ENCODE data around the gene NDOR1. TPM values are rescaled to one million over a fixed set of nuclear protein-coding genes. Genes with fewer than 3 reads are reported as not detected.
"Not testable (repeated sequence)": the region's sequence is repeated elsewhere in the genome, so short reads cannot be mapped to it uniquely, and the experiment has no call there.

NDOR1 gene
- total RNA-seq, 1 donor from 2014 or later, result 2.8 TPM

DNA sequence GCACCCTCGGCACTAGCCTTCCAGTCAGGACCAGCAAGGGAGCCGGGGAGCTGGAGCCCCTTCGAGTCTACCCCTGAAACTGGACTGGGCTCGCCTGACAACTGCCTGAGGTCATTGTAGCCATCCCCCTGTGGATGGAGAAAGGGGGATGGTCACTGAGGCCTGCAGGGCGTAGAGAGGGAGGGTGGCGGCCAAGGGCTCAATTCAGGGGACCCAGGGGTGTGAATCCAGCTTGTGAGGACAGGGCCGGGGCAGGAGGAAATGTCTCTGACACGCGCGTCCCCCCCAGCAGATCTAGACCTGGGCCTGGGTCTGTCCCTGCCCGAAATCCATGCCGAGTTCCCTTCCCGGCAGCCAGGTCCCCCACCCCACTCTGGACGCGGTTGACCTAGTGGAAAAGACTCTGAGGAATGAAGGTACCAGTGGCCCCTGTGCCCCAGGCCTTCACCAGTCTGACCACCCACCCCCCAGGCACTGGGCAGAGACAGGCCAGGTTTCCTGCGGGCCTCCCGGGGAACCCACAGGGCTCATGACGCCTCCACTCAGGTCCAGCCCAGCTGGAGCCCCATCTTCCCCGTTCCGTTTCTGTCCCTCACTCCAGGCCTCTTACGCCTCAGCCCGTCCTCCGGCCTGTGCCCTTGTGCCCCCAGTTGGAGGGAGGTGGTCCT lies 26.0 kb downstream of the NDOR1 start:
- DNase-seq, result no peak

- DNase-seq, result no peak
Measured at GRCh38 chr9:137232101-137232500, 26.6 kb downstream of the NDOR1 start.

DNA sequence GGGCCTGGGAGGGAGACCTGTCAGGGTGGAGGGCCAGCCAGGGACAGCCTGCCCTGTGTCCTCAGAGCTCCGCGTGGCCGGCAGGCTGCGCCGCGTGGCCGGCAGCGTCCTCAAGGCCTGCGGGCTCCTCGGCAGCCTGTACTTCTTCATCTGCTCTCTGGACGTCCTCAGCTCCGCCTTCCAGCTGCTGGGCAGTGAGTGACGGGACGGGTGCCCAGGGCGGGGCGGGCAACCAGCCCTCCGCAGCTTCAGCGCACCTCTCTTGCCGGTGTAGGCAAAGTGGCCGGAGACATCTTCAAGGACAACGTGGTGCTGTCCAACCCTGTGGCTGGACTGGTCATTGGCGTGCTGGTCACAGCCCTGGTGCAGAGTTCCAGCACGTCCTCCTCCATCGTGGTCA lies 27.0 kb downstream of the NDOR1 start:
- DNase-seq, result no peak

DNA sequence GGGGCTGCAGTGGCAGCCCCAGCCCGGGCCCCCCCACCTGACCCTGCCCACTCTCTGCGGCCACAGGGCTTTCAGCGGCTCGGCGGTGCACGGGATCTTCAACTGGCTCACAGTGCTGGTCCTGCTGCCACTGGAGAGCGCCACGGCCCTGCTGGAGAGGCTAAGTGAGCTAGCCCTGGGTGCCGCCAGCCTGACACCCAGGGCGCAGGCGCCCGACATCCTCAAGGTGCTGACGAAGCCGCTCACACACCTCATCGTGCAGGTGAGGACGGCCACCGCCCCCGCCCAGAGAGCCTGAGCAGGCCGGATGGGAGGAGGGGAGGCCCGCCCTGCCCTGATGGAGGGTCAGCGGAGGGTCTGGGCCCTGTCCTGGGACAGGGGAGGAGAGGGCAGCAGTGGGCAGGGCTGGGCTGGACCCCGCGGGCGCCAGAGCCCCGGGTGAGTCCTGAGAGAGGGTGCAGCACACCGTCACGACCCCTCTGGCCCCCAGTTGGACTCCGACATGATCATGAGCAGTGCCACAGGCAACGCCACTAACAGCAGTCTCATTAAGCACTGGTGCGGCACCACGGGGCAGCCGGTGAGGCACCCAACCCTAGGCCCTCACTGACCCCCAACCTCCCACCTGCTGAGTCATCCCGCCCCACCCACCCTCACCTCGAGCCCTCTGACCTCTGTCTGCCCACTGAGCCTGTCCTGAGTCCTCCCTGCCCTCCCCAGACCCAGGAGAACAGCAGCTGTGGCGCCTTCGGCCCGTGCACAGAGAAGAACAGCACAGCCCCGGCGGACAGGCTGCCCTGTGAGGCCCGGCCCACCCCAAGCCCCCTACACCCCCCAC lies 27.9 kb downstream of the NDOR1 start:
- DNase-seq, result no peak

- no peak for DNase-seq
Measured at GRCh38 chr9:137234055-137234697, 28.7 kb downstream of the NDOR1 start.

GRCh38 chr9:137234758-137235423 lies 29.4 kb downstream of the NDOR1 start:
- no peak for DNase-seq

DNA sequence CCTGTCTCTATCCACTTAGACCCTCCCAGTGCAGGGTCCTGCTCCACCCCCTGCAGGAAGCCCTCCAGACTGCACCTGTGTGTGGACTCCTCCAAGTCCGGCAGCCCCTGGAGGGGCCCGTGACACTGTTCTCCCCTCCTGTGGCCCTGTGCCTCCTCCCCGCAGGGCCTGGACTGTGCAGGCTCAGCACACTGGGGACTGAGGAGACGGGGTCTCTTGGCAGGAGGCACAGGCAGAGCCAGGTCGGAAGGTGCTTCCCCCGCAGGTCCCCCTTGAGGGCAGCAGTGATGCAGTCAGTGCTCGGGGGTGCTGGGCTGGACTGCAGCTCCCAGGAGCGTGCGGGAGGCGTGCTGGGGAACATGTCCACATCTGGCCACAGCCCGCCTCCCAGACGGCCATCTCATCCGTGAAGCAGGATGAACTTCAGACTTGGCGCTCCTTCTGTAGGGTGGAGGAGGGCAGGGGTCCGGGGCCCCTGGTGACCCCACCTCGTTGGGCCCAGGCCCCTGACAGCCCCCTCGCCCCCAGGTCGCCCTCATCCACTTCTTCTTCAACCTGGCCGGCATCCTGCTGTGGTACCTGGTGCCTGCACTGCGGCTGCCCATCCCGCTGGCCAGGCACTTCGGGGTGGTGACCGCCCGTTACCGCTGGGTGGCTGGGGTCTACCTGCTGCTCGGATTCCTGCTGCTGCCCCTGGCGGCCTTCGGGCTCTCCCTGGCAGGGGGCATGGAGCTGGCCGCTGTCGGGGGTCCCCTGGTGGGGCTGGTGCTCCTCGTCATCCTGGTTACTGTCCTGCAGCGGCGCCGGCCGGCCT lies 30.1 kb downstream of the NDOR1 start:
- no peak for DNase-seq

GRCh38 chr9:137236238-137236935 lies 30.9 kb downstream of the NDOR1 start:
- peak; percentile 69 for DNase-seq

DNA sequence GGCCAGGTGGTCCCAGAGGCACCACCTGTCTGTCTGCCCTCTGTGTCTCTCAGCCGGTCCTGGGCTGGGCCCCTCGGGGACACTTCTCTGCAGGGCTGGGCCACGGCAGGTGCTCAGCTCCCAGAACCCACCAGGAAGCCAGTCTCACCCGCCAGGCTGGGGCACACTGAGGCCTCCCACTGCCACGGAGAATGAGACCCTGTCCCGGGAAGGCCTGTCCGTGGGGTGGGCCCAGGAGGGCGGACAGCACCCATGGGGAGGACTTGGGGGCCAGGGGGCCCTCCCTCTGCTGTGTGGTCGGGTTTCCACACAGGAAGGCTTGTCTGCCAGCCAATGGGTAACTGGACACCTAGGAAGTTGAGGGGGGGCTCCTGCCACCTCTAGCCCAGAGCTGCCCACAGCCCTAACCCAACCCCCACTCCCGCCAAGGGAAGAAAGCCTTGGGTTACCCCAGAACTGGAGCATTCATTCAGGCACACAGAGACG lies 31.5 kb downstream of the NDOR1 start:
- DNase-seq, result no peak

- peak; percentile 72 for DNase-seq
Measured at GRCh38 chr9:137237759-137238726, 32.5 kb downstream of the NDOR1 start.

DNA sequence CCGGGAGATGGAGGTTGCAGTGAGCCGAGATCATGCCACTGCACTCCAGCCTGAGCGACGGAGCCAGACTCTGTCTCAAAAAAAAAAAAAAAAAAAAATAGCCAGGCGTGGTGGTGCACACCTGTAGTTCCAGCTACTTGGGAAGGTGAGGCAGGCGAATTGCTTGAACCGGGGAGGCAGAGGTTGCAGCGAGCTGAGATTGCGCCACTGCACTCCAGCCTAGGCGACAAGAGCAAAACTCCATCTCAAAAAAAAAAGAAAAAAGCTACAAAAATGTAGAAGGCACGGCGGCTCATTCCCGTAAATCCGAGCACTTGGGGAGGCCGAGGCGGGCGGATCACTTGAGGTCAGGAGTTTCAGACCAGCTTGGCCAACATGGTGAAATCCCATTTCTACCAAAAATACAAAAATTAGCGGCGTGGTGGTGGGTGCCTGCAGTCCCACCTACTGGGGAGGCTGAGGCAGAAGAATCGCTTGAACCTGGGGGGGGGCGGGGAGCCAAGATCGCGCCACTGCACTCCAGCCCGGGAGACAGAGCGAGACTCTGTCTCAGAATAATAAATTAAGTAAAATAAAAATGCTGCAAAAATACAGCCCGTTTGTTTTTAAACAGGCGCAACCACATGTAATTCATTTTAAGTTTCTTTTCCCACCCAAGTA lies 34.2 kb downstream of the NDOR1 start:
- DNase-seq, result not testable (repeated sequence)

DNA sequence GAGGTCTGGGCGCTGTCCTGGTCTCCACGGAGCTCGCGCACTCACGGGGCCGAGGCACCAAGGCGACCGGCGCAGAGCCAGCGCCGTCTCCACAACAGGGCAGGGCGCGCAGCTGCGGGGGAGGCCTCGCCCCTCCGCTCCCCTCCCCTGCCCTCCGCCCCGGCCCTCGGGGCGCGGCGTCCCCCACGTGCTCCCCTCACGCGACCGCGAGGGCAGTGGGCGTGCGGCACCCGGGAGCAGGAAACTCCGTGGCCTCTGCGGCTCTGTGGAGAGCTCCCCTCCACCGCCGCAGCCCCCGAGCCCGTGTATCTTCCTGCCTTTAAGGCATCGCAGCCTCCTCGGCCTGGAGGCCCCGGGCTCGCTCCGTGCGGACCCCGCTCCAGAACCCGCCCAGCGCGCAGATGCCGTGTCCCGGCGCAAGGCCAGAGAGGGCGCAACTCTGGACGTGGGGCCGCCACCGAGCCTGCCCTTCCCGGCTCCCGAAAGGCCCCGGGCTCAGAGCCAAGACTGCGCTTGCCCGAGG lies 34.9 kb downstream of the NDOR1 start:
- peak; percentile 67 for DNase-seq

GRCh38 chr9:137240841-137241489 lies 35.5 kb downstream of the NDOR1 start, which contains the start of gene TUBB4B:
Gene TUBB4B (plus strand): TSS chr9:137241287. CDS start chr9:137241361, 74 bp downstream.
- peak; percentile 98 for DNase-seq

DNA sequence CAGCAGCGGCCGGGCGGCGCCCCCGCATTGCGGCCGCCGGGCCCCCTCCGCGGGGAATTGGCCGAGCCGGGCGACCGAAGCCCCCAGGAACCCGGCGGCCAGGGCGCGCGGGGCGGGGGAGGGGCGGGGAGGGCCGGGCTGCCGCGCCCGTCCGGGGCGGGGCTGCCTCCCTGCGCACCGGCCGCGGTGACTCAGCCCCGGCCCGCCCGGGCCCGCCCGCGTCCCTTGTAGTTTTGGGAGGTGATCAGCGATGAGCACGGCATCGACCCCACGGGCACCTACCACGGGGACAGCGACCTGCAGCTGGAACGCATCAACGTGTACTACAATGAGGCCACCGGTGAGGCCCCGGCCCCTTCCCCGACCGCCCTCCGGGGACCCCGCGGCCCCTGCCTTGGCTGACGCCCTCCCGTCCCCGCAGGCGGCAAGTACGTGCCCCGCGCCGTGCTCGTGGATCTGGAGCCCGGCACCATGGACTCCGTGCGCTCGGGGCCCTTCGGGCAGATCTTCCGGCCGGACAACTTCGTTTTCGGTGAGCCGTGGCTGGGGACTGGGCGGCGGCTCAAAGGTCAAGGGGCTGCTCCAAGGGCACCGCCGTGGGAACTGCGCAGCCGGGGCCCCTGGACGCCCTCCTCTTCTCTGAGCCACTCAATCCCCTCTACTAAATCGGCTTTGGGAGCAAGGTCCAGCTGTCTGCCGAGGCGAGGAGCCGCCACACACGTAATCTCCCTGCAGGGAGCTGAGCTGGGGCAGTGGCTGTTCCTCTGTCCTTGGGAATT lies 36.2 kb downstream of the NDOR1 start:
- DNase-seq, result no peak

GRCh38 chr9:137242269-137243203 lies 37.0 kb downstream of the NDOR1 start:
- no peak for DNase-seq

DNA sequence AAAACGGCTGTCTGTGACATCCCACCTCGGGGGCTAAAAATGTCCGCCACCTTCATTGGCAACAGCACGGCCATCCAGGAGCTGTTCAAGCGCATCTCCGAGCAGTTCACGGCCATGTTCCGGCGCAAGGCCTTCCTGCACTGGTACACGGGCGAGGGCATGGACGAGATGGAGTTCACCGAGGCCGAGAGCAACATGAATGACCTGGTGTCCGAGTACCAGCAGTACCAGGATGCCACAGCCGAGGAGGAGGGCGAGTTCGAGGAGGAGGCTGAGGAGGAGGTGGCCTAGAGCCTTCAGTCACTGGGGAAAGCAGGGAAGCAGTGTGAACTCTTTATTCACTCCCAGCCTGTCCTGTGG lies 37.7 kb downstream of the NDOR1 start:
- DNase-seq, result not testable (repeated sequence)
